Globus pallidus (tissue), 1 donor: ENCODE results near the gene CUX1.
"Not testable (repeated sequence)": the region's sequence is repeated elsewhere in the genome, so short reads cannot be mapped to it uniquely, and the experiment has no call there.

Source experiments
- DNase-seq: peaks from one replicate; pipeline ENCODE4 v3.0.0-alpha.2; 2015; ENCODE audit warnings: low spot score

CUX1 gene

GRCh38 chr7:101823596-101823995, 6.2 kb downstream of the CUX1 start:
- no peak for DNase-seq

GRCh38 chr7:101824440-101824839, 7.0 kb downstream of the CUX1 start:
- DNase-seq, result no peak

GRCh38 chr7:101826081-101826835, 8.8 kb downstream of the CUX1 start:
- DNase-seq, result no peak

- DNase-seq, result no peak
Measured at GRCh38 chr7:101828301-101829020, 11.0 kb downstream of the CUX1 start.

GRCh38 chr7:101829374-101829773, 11.9 kb downstream of the CUX1 start:
- DNase-seq, result no peak

GRCh38 chr7:101829821-101830220, 12.4 kb downstream of the CUX1 start:
- no peak for DNase-seq

GRCh38 chr7:101831396-101831795, 14.0 kb downstream of the CUX1 start:
- DNase-seq, result not testable (repeated sequence)

GRCh38 chr7:101832205-101832631, 14.8 kb downstream of the CUX1 start:
- DNase-seq, result no peak

- no peak for DNase-seq
Measured at GRCh38 chr7:101832685-101833375, 15.4 kb downstream of the CUX1 start.

- DNase-seq, result no peak
Measured at GRCh38 chr7:101833799-101834198, 16.4 kb downstream of the CUX1 start.

- no peak for DNase-seq
Measured at GRCh38 chr7:101835136-101835535, 17.7 kb downstream of the CUX1 start.

- not testable (repeated sequence) for DNase-seq
Measured at GRCh38 chr7:101837433-101837832, 20.0 kb downstream of the CUX1 start.

GRCh38 chr7:101838837-101839483, 21.5 kb downstream of the CUX1 start:
- no peak for DNase-seq

- no peak for DNase-seq
Measured at GRCh38 chr7:101841328-101841727, 23.9 kb downstream of the CUX1 start.

GRCh38 chr7:101843293-101844271, 26.2 kb downstream of the CUX1 start:
- no peak for DNase-seq

- no peak for DNase-seq
Measured at GRCh38 chr7:101845974-101846373, 28.5 kb downstream of the CUX1 start.

- no peak for DNase-seq
Measured at GRCh38 chr7:101846800-101847538, 29.5 kb downstream of the CUX1 start.

- DNase-seq, result no peak
Measured at GRCh38 chr7:101848208-101848951, 31.0 kb downstream of the CUX1 start.

GRCh38 chr7:101849314-101849713, 31.9 kb downstream of the CUX1 start:
- not testable (repeated sequence) for DNase-seq

GRCh38 chr7:101852364-101852763, 34.9 kb downstream of the CUX1 start:
- DNase-seq, result not testable (repeated sequence)
